ENCODE results near the gene KDM6A.

The KDM6A gene

GRCh38 chrX:44871931-44872820 is 812 bp upstream of the KDM6A start:
- H3K4me3 ChIP-seq (ENCODE audit: low read length in 2 of 2) = peak overlapping the region; percentile 83 to 87
- H3K9ac ChIP-seq (ENCODE audit: low read depth in 1 of 2, low read length in 2 of 2) = peak overlapping the region; percentile 80 to 96
- no peaks in the 10 kb centered on the region for H3K27me3 ChIP-seq (ENCODE audit: control insufficient read depth in 2 of 2, insufficient read depth in 2 of 2, low read length in 2 of 2)
- peaks cover 6 to 7% of the 10 kb centered on the region in 2 donors for H3K4me1 ChIP-seq (ENCODE audit: control insufficient read depth in 2 of 2, insufficient read depth in 2 of 2, low read length in 2 of 2)
- H3K36me3 ChIP-seq (ENCODE audit: control insufficient read depth in 2 of 2, insufficient read depth in 2 of 2, low read length in 2 of 2) = no peaks in the 10 kb centered on the region
- H3K27ac ChIP-seq (ENCODE audit: low read depth in 2 of 2, low read length in 2 of 2) = peak overlapping the region; percentile 98 to 99
- H3K9me3 ChIP-seq (ENCODE audit: control insufficient read depth in 2 of 2, low read length in 2 of 2) = no peaks in the 10 kb centered on the region

- no peaks in the 10 kb centered on the region for H3K27me3 ChIP-seq (ENCODE audit: control insufficient read depth in 2 of 2, insufficient read depth in 2 of 2, low read length in 2 of 2)
- peak overlapping the region; percentile 83 to 87 for H3K4me3 ChIP-seq (ENCODE audit: low read length in 2 of 2)
- no peaks in the 10 kb centered on the region for H3K36me3 ChIP-seq (ENCODE audit: control insufficient read depth in 2 of 2, insufficient read depth in 2 of 2, low read length in 2 of 2)
- H3K27ac ChIP-seq (ENCODE audit: low read depth in 2 of 2, low read length in 2 of 2) = peak overlapping the region; percentile 98 to 99
- H3K9ac ChIP-seq (ENCODE audit: low read depth in 1 of 2, low read length in 2 of 2) = peak overlapping the region; percentile 82 to 87
- no peaks in the 10 kb centered on the region for H3K9me3 ChIP-seq (ENCODE audit: control insufficient read depth in 2 of 2, low read length in 2 of 2)
- H3K4me1 ChIP-seq (ENCODE audit: control insufficient read depth in 2 of 2, insufficient read depth in 2 of 2, low read length in 2 of 2) = peaks cover 6 to 7% of the 10 kb centered on the region in 2 donors
Measured at GRCh38 chrX:44873415-44874276, 658 bp downstream of the KDM6A start.

GRCh38 chrX:44874420-44875184 is 1.6 kb downstream of the KDM6A start:
- Histone ChIP-seq H3K9me3 (ENCODE audit: control insufficient read depth in 2 of 2, low read length in 2 of 2) (no peaks in the 10 kb centered on the region), H3K4me1 (ENCODE audit: control insufficient read depth in 2 of 2, insufficient read depth in 2 of 2, low read length in 2 of 2) (peaks cover 6 to 7% of the 10 kb centered on the region in 2 donors), H3K36me3 (ENCODE audit: control insufficient read depth in 2 of 2, insufficient read depth in 2 of 2, low read length in 2 of 2) (no peaks in the 10 kb centered on the region), H3K27ac (ENCODE audit: low read depth in 2 of 2, low read length in 2 of 2) (peak overlapping the region; percentile 98 to 99), H3K27me3 (ENCODE audit: control insufficient read depth in 2 of 2, insufficient read depth in 2 of 2, low read length in 2 of 2) (no peaks in the 10 kb centered on the region), H3K9ac (ENCODE audit: low read depth in 1 of 2, low read length in 2 of 2) (peak overlapping the region; percentile 82 to 87), H3K4me3 (ENCODE audit: low read length in 2 of 2) (peak overlapping the region; percentile 83 to 87)

GRCh38 chrX:44875185-44875489 is 2.1 kb downstream of the KDM6A start:
- peak overlapping the region in 1 of 2 donors; percentile 87 for H3K9ac ChIP-seq (ENCODE audit: low read depth in 1 of 2, low read length in 2 of 2)
- H3K27me3 ChIP-seq (ENCODE audit: control insufficient read depth in 2 of 2, insufficient read depth in 2 of 2, low read length in 2 of 2) = no peaks in the 10 kb centered on the region
- H3K4me1 ChIP-seq (ENCODE audit: control insufficient read depth in 2 of 2, insufficient read depth in 2 of 2, low read length in 2 of 2) = peaks cover 6 to 7% of the 10 kb centered on the region in 2 donors
- no peaks in the 10 kb centered on the region for H3K9me3 ChIP-seq (ENCODE audit: control insufficient read depth in 2 of 2, low read length in 2 of 2)
- H3K36me3 ChIP-seq (ENCODE audit: control insufficient read depth in 2 of 2, insufficient read depth in 2 of 2, low read length in 2 of 2) = no peaks in the 10 kb centered on the region
- peak overlapping the region; percentile 83 to 87 for H3K4me3 ChIP-seq (ENCODE audit: low read length in 2 of 2)
- H3K27ac ChIP-seq (ENCODE audit: low read depth in 2 of 2, low read length in 2 of 2) = peak overlapping the region in 1 of 2 donors; percentile 99

- no peak overlapping the region for H3K27ac ChIP-seq (ENCODE audit: low read depth in 2 of 2, low read length in 2 of 2)
- H3K4me1 ChIP-seq (ENCODE audit: control insufficient read depth in 2 of 2, insufficient read depth in 2 of 2, low read length in 2 of 2) = peaks cover 5 to 6% of the 10 kb centered on the region in 2 donors
- no peaks in the 10 kb centered on the region for H3K36me3 ChIP-seq (ENCODE audit: control insufficient read depth in 2 of 2, insufficient read depth in 2 of 2, low read length in 2 of 2)
- peak overlapping the region in 1 of 2 donors; percentile 87 for H3K4me3 ChIP-seq (ENCODE audit: low read length in 2 of 2)
- H3K9ac ChIP-seq (ENCODE audit: low read depth in 1 of 2, low read length in 2 of 2) = peak overlapping the region in 1 of 2 donors; percentile 18
- no peaks in the 10 kb centered on the region for H3K27me3 ChIP-seq (ENCODE audit: control insufficient read depth in 2 of 2, insufficient read depth in 2 of 2, low read length in 2 of 2)
- no peaks in the 10 kb centered on the region for H3K9me3 ChIP-seq (ENCODE audit: control insufficient read depth in 2 of 2, low read length in 2 of 2)
Measured at GRCh38 chrX:44876086-44876485, 3.1 kb downstream of the KDM6A start.

GRCh38 chrX:44876767-44877166 is 3.8 kb downstream of the KDM6A start:
- H3K9me3 ChIP-seq (ENCODE audit: control insufficient read depth in 2 of 2, low read length in 2 of 2) = no peaks in the 10 kb centered on the region
- H3K4me1 ChIP-seq (ENCODE audit: control insufficient read depth in 2 of 2, insufficient read depth in 2 of 2, low read length in 2 of 2) = peaks cover 4 to 6% of the 10 kb centered on the region in 2 donors
- H3K4me3 ChIP-seq (ENCODE audit: low read length in 2 of 2) = peak overlapping the region in 1 of 2 donors; percentile 7

GRCh38 chrX:44878780-44879179 is 5.8 kb downstream of the KDM6A start:
- H3K27me3 ChIP-seq (ENCODE audit: control insufficient read depth in 2 of 2, insufficient read depth in 2 of 2, low read length in 2 of 2) = no peaks in the 10 kb centered on the region
- no peak overlapping the region for H3K4me3 ChIP-seq (ENCODE audit: low read length in 2 of 2)
- H3K4me1 ChIP-seq (ENCODE audit: control insufficient read depth in 2 of 2, insufficient read depth in 2 of 2, low read length in 2 of 2) = peaks cover 4 to 6% of the 10 kb centered on the region in 2 donors
- no peak overlapping the region for H3K9ac ChIP-seq (ENCODE audit: low read depth in 1 of 2, low read length in 2 of 2)
- H3K27ac ChIP-seq (ENCODE audit: low read depth in 2 of 2, low read length in 2 of 2) = no peak overlapping the region
- H3K36me3 ChIP-seq (ENCODE audit: control insufficient read depth in 2 of 2, insufficient read depth in 2 of 2, low read length in 2 of 2) = no peaks in the 10 kb centered on the region
- no peaks in the 10 kb centered on the region for H3K9me3 ChIP-seq (ENCODE audit: control insufficient read depth in 2 of 2, low read length in 2 of 2)

More at GRCh38 chrX:44876767-44877166, 3.8 kb downstream of the KDM6A start:
- H3K36me3 ChIP-seq (ENCODE audit: control insufficient read depth in 2 of 2, insufficient read depth in 2 of 2, low read length in 2 of 2) = no peaks in the 10 kb centered on the region
- no peak overlapping the region for H3K27ac ChIP-seq (ENCODE audit: low read depth in 2 of 2, low read length in 2 of 2)
- no peak overlapping the region for H3K9ac ChIP-seq (ENCODE audit: low read depth in 1 of 2, low read length in 2 of 2)
- H3K27me3 ChIP-seq (ENCODE audit: control insufficient read depth in 2 of 2, insufficient read depth in 2 of 2, low read length in 2 of 2) = no peaks in the 10 kb centered on the region

- no peaks in the 10 kb centered on the region for H3K36me3 ChIP-seq (ENCODE audit: control insufficient read depth in 2 of 2, insufficient read depth in 2 of 2, low read length in 2 of 2)
Measured at GRCh38 chrX:44881549-44881948, 8.6 kb downstream of the KDM6A start.

GRCh38 chrX:44882635-44883034 is 9.6 kb downstream of the KDM6A start:
- no peaks in the 10 kb centered on the region for H3K4me1 ChIP-seq (ENCODE audit: control insufficient read depth in 2 of 2, insufficient read depth in 2 of 2, low read length in 2 of 2)
- H3K9ac ChIP-seq (ENCODE audit: low read depth in 1 of 2, low read length in 2 of 2) = no peak overlapping the region

More at GRCh38 chrX:44881549-44881948, 8.6 kb downstream of the KDM6A start:
- Histone ChIP-seq H3K27me3 (ENCODE audit: control insufficient read depth in 2 of 2, insufficient read depth in 2 of 2, low read length in 2 of 2) (no peaks in the 10 kb centered on the region), H3K9ac (ENCODE audit: low read depth in 1 of 2, low read length in 2 of 2) (no peak overlapping the region), H3K9me3 (ENCODE audit: control insufficient read depth in 2 of 2, low read length in 2 of 2) (no peaks in the 10 kb centered on the region), H3K4me1 (ENCODE audit: control insufficient read depth in 2 of 2, insufficient read depth in 2 of 2, low read length in 2 of 2) (no peaks in the 10 kb centered on the region), H3K27ac (ENCODE audit: low read depth in 2 of 2, low read length in 2 of 2) (no peak overlapping the region), H3K4me3 (ENCODE audit: low read length in 2 of 2) (no peak overlapping the region)

More at GRCh38 chrX:44882635-44883034, 9.6 kb downstream of the KDM6A start:
- no peak overlapping the region for H3K27ac ChIP-seq (ENCODE audit: low read depth in 2 of 2, low read length in 2 of 2)
- H3K9me3 ChIP-seq (ENCODE audit: control insufficient read depth in 2 of 2, low read length in 2 of 2) = no peaks in the 10 kb centered on the region
- no peaks in the 10 kb centered on the region for H3K27me3 ChIP-seq (ENCODE audit: control insufficient read depth in 2 of 2, insufficient read depth in 2 of 2, low read length in 2 of 2)
- no peaks in the 10 kb centered on the region for H3K36me3 ChIP-seq (ENCODE audit: control insufficient read depth in 2 of 2, insufficient read depth in 2 of 2, low read length in 2 of 2)
- H3K4me3 ChIP-seq (ENCODE audit: low read length in 2 of 2) = no peak overlapping the region

Data from mucosa of rectum (tissue), 2 donors.